HTERT RPE-1 (cell line): Measurements from ENCODE around the gene FBXL3.
"Not testable (repeated sequence)": the region's sequence is repeated elsewhere in the genome, so short reads cannot be mapped to it uniquely, and the experiment has no call there.

Experiments
- in situ Hi-C: fragments of 300-500 bp; cut with MboI; formaldehyde crosslinking; loops from 4 replicates; pipeline ENCODE4 v1.14.3; 2020; ENCODE audit warnings: low sequenced_read_pairs

The FBXL3 gene

GRCh38 chr13:76991796-76992547 lies 35.0 kb downstream of the FBXL3 start, which contains the start of gene CLN5:
TSS of gene CLN5 (plus strand) at chr13:76992081. CDS start at chr13:76992099, 18 bp downstream.
- in situ Hi-C loops: no loop called here

- in situ Hi-C loops: no loop called here
These were observed 35.5 kb downstream of the FBXL3 start for GRCh38 chr13:76991432-76991795.

DNA sequence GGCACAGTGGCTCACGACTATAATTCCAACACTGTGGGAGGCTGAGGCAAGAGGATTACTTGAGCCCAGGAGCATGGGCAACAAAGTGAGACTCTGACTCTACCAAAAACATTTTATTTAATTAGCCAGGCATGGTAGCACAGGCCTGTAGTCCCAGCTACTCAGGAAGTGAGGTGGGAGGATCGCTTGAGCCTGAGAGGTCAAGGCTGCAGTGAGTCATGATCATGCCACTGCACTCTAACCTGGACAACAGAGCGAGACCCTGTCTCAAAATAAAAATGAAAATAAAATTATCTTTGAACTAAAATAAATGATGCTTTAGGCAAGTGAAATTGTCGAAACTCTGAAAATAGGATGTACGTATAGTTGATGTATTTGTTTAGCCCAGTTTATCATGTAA lies 43.3 kb downstream of the FBXL3 start:
- in situ Hi-C loops: no loop called here

DNA sequence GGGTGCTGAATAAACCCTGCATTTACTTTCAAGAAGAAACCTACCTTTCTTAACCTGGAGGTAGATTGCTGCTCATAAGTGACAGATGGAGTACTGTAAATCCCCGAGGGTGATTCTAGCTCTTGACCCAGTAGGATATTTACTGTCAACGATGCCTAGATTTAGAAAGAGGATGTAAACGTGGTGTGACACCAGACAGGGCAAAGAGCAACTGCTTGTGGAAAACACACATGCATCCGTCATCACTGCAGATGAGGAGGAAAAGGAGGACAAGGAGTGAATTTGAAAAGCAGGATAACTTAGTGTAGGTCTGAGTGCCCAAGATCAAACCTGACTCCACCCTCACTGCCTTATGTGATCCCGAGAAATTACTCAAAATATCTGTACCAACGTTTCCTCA lies 44.9 kb downstream of the FBXL3 start:
- in situ Hi-C loops: no loop called here

GRCh38 chr13:76980075-76980718 lies 46.8 kb downstream of the FBXL3 start:
- in situ Hi-C loops: no loop called here

DNA sequence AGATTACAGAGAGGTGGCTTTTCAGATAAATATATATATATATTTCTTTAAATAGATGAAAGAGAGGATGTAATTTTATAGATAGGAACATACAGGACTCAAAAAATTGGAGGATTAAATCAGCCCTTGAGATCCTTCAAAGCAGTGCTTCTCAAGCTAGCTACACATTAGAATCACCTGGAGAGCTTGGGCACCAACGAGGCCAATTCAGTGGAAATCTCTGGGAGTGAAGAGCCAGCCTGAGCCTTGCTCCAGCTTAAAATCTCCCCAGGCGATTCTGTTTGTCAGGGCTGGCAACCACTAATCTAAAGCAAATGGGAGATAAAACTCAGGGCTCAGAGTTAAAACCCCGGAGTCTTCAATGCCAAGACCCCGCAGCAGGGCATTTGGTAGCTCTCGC lies 50.0 kb downstream of the FBXL3 start:
- in situ Hi-C loops: no loop called here

DNA sequence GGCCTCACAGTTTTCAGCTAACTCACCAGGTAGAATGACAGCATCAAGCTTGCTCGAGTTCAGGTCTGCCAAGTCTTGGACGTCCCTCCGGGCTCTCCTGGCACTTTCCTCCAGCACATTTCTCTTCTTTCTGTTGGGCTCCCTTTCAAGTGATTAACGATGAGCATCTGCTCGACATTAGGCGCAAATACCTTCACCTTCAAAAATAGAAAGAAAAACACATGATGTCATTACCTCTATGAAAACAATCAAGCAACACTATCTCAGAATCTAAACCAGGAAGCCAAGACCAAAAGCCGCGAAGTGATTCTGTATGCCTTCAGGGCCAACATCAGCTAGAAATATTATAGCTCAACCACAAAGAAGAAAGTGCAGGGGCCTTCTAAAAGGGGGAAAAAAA lies 50.5 kb downstream of the FBXL3 start:
- in situ Hi-C loops: no loop called here

- in situ Hi-C loops: no loop called here
These were observed 51.1 kb downstream of the FBXL3 start for GRCh38 chr13:76975863-76976262.

DNA sequence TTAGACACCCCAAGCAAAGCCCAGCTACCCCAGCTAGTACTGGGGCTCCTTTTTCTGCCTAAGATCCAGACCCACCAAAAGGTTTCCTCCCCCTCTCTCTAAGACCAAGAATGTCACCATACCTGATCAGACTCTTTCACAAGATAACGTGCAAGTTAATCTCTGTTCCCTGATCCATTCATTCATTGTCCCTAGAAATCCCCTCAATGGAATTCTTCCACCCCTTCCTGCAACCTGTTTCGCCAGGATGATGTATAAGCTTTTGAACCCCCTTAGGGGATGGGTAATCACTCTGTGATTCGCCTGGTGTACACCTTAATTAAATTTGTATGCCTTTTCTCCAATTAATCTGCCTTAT lies 52.4 kb downstream of the FBXL3 start:
- in situ Hi-C loops: no loop called here

- in situ Hi-C loops: no loop called here
These were observed 52.9 kb downstream of the FBXL3 start for GRCh38 chr13:76973920-76974617.

DNA sequence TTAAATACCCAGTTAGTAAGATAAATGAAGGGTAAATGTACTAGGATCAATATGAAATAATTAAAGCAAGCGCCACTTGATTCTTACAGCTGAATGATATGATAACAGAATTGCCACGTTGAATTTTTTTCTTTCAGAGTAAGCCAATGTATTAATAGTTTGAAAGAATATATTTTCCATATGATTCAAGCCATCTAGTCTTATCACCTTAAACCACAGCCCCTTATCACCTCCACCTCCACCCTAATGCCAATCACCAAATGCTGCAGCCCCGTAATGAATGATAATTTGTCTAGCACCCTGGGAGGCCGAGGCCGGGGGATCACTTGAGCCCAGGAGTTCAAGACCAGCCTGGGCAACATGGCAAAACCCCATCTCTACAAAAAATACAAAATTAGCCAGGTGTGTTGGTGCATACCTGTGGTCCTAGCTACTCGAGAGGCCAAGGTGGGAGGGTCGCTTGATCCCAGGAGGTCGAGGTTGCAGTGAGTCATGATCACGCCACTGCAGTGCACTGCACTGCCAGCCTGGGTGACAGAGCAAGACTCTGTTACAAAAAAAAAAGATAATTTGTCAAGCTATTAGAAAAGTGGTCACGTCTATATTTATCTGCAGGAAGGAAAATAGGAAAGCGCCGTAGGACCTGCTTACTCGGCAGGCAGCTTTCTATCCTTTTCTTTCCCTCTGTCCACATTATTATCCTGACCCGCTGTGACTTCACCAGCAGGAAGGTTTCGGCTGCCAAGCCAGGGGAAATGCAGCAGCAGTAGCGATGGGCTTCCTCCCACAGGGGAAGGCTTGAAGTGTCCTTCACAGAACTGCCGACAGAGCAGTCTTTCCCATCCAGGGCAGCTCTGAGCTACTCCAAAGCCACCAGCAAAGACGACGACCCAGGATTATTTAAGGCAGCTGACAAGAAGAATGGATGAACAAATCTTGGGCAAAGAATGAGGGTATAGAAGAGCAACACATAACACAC lies 54.8 kb downstream of the FBXL3 start:
- in situ Hi-C loops: no loop called here

GRCh38 chr13:76971215-76971614 lies 55.7 kb downstream of the FBXL3 start:
- in situ Hi-C loops: no loop called here

DNA sequence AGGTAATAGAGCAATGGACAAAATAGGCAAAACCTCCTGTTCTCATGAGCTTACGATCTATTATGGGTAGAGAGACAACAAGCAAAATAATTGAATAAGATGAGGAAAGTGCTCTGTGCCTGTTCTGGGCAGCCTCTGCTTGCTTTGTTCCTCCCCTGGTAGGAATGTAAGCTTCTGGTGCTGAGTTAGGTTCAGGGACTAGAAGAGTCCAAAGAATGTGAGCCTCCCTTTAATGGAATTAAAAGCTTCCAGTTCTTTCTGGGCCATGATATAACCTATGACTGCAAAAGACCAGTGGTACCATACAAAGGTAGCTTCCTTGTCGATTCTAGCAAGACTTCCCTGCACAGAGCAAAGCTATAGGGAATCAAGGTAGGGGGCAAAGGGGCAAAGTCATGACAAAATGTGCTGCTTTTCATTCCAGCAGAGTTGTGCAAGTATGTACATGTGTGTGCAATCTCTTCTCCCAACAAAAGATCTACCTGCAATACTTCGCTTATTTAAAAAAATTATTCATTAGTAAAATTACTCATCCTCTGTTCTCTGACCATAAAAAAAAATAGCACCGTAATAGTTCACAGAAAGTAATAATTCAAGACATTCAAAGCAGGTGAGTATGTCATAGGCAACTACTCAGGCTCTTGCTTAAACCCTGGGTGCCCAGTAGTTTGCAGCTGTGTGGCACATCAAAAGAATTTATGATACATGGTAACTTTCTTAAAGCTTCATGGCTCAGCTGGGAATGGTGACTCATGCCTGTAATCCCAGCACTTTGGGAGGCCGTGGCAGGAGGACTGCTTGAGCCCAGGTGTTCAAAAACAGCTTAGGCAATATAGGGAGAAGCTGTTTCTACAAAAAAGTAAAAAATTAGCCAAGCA lies 57.2 kb downstream of the FBXL3 start:
- in situ Hi-C loops: no loop called here

DNA sequence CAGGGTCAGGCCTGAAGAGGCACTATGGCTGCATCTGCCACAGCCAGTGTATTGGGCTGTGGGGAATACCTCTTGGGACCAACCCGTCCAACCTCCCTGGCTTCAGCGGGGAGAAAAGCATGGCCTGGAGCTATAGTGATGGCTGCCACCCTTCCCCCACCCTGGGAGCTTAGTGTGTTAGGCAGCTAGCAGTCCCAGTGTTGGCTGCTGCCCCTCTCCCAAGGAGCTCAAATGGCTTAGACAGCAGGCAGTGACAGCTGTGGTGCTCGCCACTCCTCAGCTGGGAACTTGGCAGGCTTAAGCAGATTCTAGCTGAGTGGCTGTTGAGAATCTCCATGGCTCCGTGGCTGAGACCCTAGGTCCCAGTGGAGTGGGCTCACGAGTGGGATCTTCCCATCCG lies 58.9 kb downstream of the FBXL3 start:
- in situ Hi-C loops: no loop called here

- in situ Hi-C loops: no loop called here
These were observed 59.9 kb downstream of the FBXL3 start for GRCh38 chr13:76967031-76967430.

DNA sequence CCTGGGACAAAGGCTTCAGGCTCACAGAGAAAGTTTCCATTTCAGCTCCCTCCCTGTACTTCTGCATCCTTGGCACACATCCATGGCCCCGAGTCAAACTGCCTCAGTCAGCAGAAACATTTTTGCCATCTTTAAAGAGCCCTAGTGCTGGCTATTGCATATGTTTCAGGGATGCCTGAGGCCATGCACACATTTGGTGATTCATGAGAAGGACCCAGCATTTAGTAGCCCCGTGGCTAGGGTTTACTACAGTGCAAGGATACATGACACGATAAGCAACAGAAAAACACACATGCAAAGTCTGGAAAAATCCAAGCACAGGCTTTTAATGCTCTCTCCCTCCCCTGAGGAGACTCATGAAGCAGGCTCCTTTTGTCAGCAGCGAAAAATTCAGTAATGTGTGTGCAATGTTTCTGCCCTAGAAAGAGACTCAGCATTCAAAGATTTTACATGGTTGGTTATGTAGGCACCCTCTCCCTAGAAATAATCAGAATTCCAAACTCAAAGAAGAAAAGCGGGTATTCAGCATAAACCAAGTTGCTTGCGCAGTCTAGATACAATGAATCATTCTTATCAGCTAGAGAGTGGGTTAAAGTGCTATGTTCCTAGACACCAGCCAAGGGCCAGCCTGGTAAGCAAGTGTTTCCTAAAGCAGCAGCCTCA lies 61.1 kb downstream of the FBXL3 start:
- in situ Hi-C loops: no loop called here

- in situ Hi-C loops: not testable (repeated sequence)
These were observed 67.2 kb downstream of the FBXL3 start for GRCh38 chr13:76959734-76960133.

DNA sequence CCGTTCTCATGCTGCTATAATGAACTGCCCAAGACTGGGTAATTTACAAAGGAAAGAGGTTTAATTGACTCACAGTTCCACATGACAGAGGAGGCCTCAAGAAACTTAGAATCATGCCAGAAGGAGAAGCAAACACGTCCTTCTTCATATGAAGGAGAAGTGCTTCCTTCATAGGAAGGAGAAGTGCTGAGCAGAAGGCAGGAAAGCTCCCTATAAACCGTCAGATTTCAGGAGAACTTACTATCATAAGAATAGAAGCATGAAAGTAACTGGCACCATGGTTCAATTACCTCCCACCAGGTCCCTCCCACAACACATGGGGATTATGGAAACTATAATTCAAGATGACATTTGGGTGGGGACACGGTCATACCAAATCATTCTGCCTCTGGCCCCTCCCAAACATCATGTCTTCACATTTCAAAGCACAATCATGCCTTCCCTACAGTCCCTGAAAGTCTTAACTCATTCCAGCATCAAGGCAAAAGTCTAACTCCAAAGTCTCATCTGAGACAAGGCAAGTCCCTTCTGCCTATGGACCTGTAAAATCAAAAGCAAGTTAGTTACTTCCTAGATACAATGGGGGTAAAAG lies 68.0 kb downstream of the FBXL3 start:
- in situ Hi-C loops: no loop called here

DNA sequence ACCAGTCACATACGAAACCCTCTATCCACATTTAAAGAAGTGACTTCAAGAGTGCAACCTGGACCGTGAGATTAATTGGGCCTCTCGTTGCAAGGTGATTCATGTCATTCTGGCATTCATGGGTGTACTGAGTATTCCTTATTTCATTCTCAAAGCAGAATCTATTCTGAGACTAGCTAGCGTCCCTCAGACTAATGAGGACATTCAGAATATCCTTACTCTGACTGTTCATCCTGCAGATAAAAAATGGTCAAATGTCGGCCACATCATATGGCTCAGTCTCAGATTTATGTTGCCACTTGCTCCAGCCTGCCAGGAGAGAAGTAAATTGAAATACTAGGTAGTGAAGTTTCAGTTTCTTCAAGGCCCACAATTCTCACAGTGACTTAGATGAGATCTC lies 71.3 kb downstream of the FBXL3 start:
- in situ Hi-C loops: no loop called here
